Activated CD4-positive, CD25-positive, alpha-beta regulatory T cell treated with anti-CD3 and anti-CD28 coated beads, Interleukin-2, amount 50 U/mL, for 16 hours (primary cell): ENCODE data around the gene ZNF189.

Experiments used
- DNase-seq: peaks from one replicate; pipeline ENCODE4 v3.0.0-alpha.2; 2020; ENCODE audit warnings: low read depth, low spot score

ZNF189 gene

DNA sequence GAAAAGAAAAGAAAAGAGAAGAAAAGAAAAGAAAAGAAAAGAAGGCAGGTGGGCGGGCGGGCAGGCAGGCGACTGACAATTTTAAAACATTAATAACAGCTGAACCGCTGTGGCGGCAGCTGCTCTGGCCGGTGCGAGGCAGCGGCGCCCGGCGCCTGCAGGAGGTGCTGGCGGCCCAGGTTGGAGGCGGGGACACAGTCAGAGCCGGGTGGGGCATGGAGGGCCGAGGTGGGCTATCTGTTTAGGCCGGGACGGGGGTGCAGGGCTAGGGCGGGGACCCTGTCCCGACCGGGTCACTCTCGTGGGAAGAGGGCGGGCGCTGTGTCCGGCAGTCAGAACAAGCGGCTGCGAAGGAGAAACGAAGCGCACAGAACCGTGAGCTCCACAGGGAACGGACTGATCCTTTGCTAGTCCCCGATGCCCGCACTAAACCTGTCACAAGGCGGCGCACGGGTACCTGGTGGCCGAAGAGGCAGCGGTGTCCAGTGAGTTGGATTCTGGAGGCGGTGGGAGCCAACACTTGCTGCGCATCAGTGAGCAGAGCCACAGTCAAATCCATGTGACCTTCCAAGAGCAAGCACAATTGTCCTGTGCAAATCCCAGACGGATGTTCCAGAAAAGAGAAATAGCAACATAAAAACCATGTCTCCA is 50.5 kb downstream of the ZNF189 start:
- no peak for DNase-seq

DNA sequence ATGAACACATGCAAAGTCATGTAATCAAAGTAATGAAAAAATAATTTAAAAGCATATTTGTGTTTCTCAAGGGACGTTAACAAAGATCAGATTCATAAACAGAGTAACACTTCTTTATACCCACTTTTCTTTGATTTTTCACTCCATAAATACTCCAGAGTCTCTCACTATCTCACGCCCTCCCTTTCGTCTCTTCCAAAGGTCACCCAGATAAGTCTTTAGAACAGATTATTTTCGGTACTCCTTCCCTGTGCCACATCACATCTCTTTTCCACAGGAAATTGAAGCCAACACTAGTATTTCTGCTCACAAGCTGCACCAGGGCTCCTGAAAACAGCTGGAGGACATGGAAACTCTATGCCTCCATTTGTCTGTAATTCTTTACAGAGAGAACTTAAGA is 52.3 kb downstream of the ZNF189 start:
- DNase-seq, result no peak

DNA sequence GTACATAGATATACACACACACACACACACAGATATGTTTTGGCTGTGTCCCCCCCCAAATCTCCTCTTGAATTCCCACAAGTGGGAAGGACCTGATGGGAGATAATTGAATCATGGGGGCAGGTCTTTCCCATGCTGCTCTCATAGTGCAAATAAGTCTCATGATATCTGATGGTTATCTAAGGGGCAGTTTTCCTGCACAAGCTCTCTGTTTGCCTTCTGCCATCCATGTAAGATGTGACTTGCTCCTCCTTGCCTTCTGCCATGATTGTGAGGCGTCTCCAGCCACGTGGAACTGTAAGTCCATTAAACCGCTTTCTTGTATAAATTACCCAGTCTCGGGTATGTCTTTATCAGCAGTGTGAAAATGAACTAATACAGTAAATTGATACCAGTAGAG is 52.8 kb downstream of the ZNF189 start:
- no peak for DNase-seq

DNA sequence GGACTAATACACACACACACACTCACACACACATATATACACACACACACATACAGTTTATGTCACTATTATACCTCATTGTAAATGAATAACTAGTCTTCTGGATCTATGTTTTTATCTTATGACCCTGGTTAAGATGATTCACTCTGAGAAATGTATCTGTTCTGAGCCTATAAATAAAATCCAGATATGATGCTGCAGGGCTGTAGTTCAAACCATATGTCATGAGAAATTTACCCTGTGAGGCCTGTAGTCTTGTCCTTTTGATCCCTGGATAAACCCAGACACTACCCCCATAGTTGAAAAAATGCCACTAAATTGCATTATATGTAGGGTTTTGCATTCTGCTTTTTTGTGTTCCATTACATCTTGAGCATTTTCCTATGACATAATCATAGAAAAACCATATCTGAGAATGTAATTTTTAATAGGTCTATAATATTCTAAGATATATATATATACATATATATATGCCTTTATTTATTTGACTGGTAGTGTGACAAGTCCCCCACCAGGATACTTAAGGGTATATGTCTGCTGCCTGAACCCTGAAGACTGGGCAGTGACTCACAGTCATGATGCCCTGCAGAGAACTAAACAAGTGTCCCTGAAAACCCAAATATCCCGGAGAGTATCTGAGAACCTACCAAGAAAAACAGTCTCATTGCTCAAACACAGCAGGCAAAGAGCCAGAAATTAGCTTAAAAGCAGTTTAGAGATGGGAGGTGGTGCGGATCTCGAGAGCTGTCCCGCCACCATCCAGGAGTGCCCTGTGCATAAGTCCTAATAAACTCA is 55.3 kb downstream of the ZNF189 start:
- DNase-seq, result no peak

DNA sequence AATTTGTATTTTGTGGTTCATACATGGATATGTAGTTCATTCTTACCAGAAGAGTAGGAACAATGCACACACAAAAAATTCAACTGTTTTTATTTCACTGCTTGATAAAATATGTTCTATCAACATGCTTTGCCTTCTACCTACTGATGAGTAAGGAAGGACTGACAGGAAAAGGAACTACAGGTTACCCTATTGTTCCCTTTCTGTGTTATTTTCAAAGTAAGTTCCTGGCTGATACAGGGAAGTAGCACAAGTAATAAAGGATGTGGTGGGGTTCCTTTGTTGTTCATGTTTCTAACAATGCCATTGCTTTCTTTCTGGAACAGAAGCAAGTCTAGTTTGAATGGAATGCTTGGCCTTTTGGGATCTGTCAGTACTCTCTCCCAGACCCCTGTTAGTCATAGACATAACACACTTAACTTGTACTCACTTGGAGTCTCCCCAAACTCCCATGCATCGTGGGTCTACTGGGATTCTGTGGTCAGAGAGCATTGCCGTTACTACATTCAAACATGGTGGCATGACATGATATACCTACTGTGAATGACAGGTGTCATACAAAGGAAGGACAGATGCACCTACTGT is 57.1 kb downstream of the ZNF189 start:
- DNase-seq, result no peak

DNA sequence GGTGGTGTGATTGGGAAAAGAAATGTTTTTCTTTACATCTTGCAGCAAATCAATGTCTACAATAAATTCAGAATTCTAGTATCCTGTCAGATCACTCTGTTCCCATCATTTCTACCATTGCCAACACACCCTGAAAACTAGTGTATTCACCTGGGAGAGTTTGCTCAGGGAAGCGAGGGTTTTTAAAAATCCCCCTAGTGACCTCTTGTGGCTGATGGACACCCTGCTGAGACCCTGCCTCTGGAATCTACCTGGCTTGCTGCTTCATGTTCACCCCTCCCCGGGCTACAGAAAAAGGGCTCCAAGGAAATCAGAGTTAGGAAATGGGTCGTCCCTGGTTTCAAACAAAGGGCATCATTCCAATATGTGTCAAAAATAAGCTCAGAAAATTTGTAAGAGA is 58.4 kb downstream of the ZNF189 start:
- DNase-seq, result no peak

DNA sequence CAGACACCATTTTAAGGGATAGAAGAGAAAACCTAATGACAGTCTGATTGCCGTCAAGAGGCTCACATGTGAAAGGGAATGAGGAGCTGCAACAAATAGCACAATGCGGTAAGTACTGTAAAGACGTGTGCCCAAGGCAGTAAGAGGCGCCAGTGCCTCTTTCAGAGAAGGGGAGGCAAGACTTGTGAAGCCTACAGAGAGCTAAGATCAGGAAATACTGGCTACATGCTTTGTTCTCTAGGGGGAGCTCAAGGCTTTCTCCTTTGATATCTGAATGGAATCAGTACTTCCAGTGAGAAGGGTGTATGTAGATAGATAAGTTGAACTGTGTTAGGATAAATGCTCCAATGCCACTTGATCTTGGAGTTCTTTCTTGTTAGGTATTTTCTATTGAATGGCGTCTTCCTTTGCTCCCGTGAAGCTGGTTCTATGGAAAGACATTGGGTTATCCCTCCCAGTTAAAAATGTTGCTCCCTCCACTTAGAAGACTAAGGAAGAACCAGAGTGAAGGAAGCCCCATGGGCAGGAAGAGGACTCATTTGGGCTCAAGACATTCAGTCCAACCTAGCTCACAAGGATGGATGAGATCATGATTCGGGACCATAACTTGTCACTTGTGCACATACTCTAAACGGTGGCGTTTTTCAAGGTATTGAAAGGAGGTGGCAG is 60.4 kb downstream of the ZNF189 start:
- no peak for DNase-seq
